Measurements from ENCODE around the gene SLC15A3. TPM values are rescaled to one million over a fixed set of nuclear protein-coding genes. Genes with fewer than 3 reads are reported as not detected.

SLC15A3 gene
- polyA plus RNA-seq, 1 of the 3 experiments (the other 2 are of a cell fraction): not detected

DNA sequence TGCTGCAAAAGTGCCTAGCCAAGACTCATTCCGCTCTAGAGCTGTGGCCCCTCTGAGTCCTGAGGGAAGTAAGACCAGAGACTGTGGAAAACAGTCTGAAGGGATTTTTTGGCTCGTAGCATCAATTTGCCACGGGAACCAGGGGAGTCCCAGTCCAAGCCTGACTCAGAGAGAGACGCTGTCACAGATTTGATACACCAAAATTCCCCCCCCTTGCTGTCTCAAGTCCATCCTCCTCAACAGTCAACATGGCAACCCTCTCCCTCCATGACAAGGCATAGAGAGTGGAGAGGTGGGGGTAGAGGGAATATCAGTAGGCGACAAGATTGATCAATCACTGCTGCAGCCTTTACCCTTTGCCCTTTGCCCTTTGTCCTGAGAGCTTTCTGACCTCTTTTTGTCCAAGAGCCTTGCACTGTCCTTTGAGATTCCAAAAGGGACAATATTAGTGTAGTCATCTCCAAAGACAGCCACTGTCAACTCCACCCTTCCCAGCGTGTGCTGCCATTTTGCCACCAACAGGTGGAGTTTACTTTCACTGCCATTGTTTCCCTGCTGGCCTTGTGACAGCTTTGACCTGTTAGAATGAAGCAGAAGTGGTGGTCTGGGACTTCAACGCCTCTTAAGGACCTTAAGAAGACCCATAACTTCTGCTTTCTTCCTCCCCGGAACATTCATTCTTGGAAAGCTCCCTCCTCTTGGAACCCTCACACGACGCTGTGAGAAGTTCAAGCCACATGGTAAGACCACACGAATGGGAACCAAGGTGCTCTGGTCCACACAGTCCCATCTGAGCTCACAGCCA, 7.3 kb downstream of the SLC15A3 start:
- no peaks in the 10 kb centered on the region; a peak in 1 of 4 replicates for H3K4me1 ChIP-seq (ENCODE audit: control insufficient read depth in 1 of 2, insufficient read depth in 2 of 2, low read depth in 1 of 2, low read length in 1 of 2)
- H3K27ac ChIP-seq (ENCODE audit: low read depth in 2 of 2, low read length in 1 of 2): no peak overlapping the region
- H3K79me2 ChIP-seq (ENCODE audit: insufficient read depth): no peaks in the 10 kb centered on the region
- TF ChIP-seq RAD21 (IDR thresholded peaks at IDR 0.05; ENCODE audit: low read length) (peak; percentile 25; the same call in 1 of the 2 replicates), GABPA (IDR thresholded peaks at IDR 0.05; ENCODE audit: low read depth) (no peak)
- DNase-seq: no peak
- ChIA-PET CTCF (interaction anchor here (0.8 to 1.5 kb wide), 5 partner anchors 57 to 192 kb away, joined by 3 to 4 read pairs (median 3); no protein-coding TSS in a partner anchor), POLR2A (no interaction called here)
- H2AFZ ChIP-seq (ENCODE audit: low read depth): no peak overlapping the region
- H3K9me2 ChIP-seq: no peaks in the 10 kb centered on the region
- no peaks in the 10 kb centered on the region for H3K36me3 ChIP-seq (replicated peaks in 1 of 2; ENCODE audit: control insufficient read depth in 1 of 2, insufficient read depth in 2 of 2, low read length in 1 of 2)
- H3K4me3 ChIP-seq (ENCODE audit: low read depth in 2 of 2, low read length in 1 of 2): no peak overlapping the region
- H4K20me1 ChIP-seq (ENCODE audit: insufficient read depth): no peaks in the 10 kb centered on the region
- WGBS (ENCODE audit: low lambda C conversion rate): 71% methylated on average over 11 of the region's 11 CpGs
- no peaks in the 10 kb centered on the region for H3K9me3 ChIP-seq
- H3F3A ChIP-seq (replicated peaks; ENCODE audit: insufficient read depth): no peaks in the 10 kb centered on the region
- H3K27me3 ChIP-seq (ENCODE audit: insufficient read depth): no peaks in the 10 kb centered on the region
- no peak overlapping the region for H3K4me2 ChIP-seq
- no peak overlapping the region for H3K9ac ChIP-seq

- Histone ChIP-seq H3K36me3 (replicated peaks in 1 of 2; ENCODE audit: control insufficient read depth in 1 of 2, insufficient read depth in 2 of 2, low read length in 1 of 2) (no peaks in the 10 kb centered on the region), H3K27ac (ENCODE audit: low read depth in 2 of 2, low read length in 1 of 2) (no peak overlapping the region), H3K9ac (no peak overlapping the region), H3K79me2 (ENCODE audit: insufficient read depth) (no peaks in the 10 kb centered on the region), H3K4me2 (no peak overlapping the region), H3K4me3 (ENCODE audit: low read depth in 2 of 2, low read length in 1 of 2) (no peak overlapping the region), H2AFZ (ENCODE audit: low read depth) (no peak overlapping the region), H3K9me3 (no peaks in the 10 kb centered on the region), H3K4me1 (ENCODE audit: control insufficient read depth in 1 of 2, insufficient read depth in 2 of 2, low read depth in 1 of 2, low read length in 1 of 2) (no peaks in the 10 kb centered on the region; a peak in 1 of 4 replicates), H3K9me2 (no peaks in the 10 kb centered on the region), H3F3A (replicated peaks; ENCODE audit: insufficient read depth) (no peaks in the 10 kb centered on the region), H4K20me1 (ENCODE audit: insufficient read depth) (no peaks in the 10 kb centered on the region), H3K27me3 (ENCODE audit: insufficient read depth) (no peaks in the 10 kb centered on the region)
- no peak for DNase-seq
- TF ChIP-seq CTCF (IDR thresholded peaks at IDR 0.05) (no peak), CHD2 (IDR thresholded peaks at IDR 0.05; ENCODE audit: low read length, partially characterized antibody) (no peak), FOSL2 (IDR thresholded peaks at IDR 0.05; ENCODE audit: borderline replicate concordance, low read depth) (no peak), IRF3 (IDR thresholded peaks at IDR 0.05; ENCODE audit: low read depth, low read length) (no peak), FOXM1 (IDR thresholded peaks at IDR 0.05; ENCODE audit: low read depth) (no peak)
- TF ChIP-seq, protein P1, sequence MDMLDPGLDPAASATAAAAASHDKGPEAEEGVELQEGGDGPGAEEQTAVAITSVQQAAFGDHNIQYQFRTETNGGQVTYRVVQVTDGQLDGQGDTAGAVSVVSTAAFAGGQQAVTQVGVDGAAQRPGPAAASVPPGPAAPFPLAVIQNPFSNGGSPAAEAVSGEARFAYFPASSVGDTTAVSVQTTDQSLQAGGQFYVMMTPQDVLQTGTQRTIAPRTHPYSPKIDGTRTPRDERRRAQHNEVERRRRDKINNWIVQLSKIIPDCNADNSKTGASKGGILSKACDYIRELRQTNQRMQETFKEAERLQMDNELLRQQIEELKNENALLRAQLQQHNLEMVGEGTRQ (IDR thresholded peaks at IDR 0.05; ENCODE audit: borderline replicate concordance, low read depth, low read length): no peak
- ChIA-PET CTCF (interaction anchor here (0.8 kb wide), 1 partner anchor 44 kb away, joined by 4 read pairs; no protein-coding TSS in a partner anchor), POLR2A (no interaction called here)
- 48% methylated on average over 6 of the region's 9 CpGs for WGBS (ENCODE audit: low lambda C conversion rate)
These were observed 8.9 kb downstream of the SLC15A3 start for GRCh38 chr11:60942970-60943565.

All from SK-N-SH (cell line).